WERI-Rb-1 (cell line): ENCODE measurements around the gene PAPOLA.
A peak's percentile ranks its signal among the peaks of the same experiment; 100 is the strongest.

Experiments used
- DNase-seq: peaks from one replicate; pipeline ENCODE4 v3.0.0-alpha.2; 2020
- H3K27ac ChIP-seq: fragments of 250-450 bp; sonication (Bioruptor Pico); 2 replicates; pipeline ENCODE4 v1.5.1; 2020; ENCODE audit warnings: mild to moderate bottlenecking, moderate library complexity
- H3K27me3 ChIP-seq: fragments of 250-450 bp; sonication (Bioruptor Pico); 2 replicates; pipeline ENCODE4 v1.5.1; 2021; ENCODE audit warnings: mild to moderate bottlenecking, low read depth, moderate library complexity; ENCODE audit not compliant: insufficient read depth, severe bottlenecking
- H3K36me3 ChIP-seq: fragments of 250-450 bp; sonication (Bioruptor Pico); 2 replicates; pipeline ENCODE4 v1.5.1; 2020; ENCODE audit warnings: mild to moderate bottlenecking, moderate library complexity
- H3K4me3 ChIP-seq: 2 replicates; pipeline ENCODE4 v1.5.1; 2011; ENCODE audit warnings: low read depth, mild to moderate bottlenecking, control low read depth, low read length
- H3K9me3 ChIP-seq: fragments of 250-450 bp; sonication (Bioruptor Pico); 2 replicates; pipeline ENCODE4 v1.5.1; 2021; ENCODE audit warnings: mild to moderate bottlenecking, moderate library complexity; ENCODE audit not compliant: severe bottlenecking
- TF ChIP-seq, protein P1 (sequence below): IDR thresholded peaks from 2 replicates; pipeline ENCODE4 v1.5.1; 2011; ENCODE audit warnings: low read depth, mild to moderate bottlenecking, control low read depth, inconsistent platforms, low read length

Gene PAPOLA

DNA sequence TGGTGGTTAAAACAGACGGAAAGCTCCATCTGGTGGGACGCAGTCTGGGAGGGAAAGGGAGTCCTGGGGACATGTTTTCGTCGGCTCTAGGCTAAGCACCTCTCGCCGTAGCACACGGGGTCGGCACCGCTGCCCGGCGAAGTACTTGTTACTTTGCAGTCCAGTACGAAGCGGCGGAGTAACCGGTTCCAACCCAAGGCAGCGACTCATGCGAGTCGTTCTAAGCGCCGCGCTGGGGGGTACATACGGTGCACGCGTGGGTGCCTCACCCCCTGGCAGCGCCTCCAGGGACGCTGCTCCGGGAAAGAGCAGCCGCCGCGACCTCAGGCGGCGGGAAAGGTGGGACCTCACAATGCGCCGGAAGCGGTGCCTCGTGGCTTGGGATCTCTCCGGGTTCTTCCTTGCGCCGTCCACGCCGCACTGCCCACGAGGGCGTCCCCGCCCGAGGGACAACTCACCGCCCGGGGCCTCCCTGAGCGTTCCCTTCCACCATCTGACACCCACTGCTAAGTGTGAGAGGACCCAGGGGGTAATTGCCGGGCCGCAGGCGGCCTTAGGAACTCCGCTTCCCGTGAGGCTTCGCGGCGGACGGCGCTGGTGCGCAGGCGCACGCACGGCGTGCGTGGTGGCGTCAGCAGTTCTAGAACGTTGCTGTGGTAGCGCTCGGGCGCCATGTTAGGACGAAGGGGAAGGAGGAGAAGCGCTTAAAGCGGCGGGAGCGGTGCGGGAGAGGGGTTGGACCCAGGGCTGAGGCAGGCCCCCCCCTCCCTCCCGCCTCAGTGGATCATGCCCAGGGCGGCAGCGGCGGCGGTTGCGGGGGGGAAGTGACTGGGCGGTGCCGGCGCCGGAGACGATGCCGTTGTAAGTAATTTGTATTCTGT is at the start of gene PAPOLA:
Gene PAPOLA, plus strand, starts transcription at position 643 of the 881 bp plus-strand sequence. Its CDS starts 211 bp downstream, at position 854.
- H3K27me3 ChIP-seq, result no peaks in the 10 kb centered on the region
- peak within 1 kb of the TSS; percentile 78 for H3K4me3 ChIP-seq
- no peaks in the 10 kb centered on the region for H3K9me3 ChIP-seq
- peak within 1 kb of the TSS; percentile 97 for H3K27ac ChIP-seq
- TF ChIP-seq, protein P1, sequence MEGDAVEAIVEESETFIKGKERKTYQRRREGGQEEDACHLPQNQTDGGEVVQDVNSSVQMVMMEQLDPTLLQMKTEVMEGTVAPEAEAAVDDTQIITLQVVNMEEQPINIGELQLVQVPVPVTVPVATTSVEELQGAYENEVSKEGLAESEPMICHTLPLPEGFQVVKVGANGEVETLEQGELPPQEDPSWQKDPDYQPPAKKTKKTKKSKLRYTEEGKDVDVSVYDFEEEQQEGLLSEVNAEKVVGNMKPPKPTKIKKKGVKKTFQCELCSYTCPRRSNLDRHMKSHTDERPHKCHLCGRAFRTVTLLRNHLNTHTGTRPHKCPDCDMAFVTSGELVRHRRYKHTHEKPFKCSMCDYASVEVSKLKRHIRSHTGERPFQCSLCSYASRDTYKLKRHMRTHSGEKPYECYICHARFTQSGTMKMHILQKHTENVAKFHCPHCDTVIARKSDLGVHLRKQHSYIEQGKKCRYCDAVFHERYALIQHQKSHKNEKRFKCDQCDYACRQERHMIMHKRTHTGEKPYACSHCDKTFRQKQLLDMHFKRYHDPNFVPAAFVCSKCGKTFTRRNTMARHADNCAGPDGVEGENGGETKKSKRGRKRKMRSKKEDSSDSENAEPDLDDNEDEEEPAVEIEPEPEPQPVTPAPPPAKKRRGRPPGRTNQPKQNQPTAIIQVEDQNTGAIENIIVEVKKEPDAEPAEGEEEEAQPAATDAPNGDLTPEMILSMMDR, result peak; percentile 37; the same call in 1 of the 2 replicates
- H3K36me3 ChIP-seq, result peaks cover 28% of the 10 kb centered on the region
- DNase-seq, result peak; percentile 96

DNA sequence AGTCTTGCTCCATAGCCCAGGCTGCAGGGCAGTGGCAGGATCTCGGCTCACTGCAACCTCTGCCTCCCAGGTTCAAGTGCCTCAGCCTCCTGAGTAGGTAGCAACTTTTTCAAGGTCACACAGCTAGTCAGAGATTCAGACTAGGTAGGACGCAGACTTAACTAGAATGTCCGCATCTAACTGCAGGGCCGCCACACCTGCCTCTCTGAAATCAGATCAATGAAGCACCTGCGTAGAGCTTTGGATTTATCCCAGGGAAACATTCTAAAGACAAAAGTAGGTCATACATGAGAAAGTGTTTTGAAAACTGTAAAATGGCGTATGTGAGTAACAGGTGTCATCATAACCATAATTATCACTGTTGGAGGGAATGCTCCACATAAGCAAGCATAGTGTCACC is 49.5 kb upstream of the PAPOLA start:
- H3K27ac ChIP-seq, result no peak overlapping the region
- H3K9me3 ChIP-seq, result no peaks in the 10 kb centered on the region
- H3K27me3 ChIP-seq, result no peaks in the 10 kb centered on the region
- TF ChIP-seq, protein P1, result no peak
- DNase-seq, result no peak
- H3K36me3 ChIP-seq, result no peaks in the 10 kb centered on the region
- H3K4me3 ChIP-seq, result no peak overlapping the region

DNA sequence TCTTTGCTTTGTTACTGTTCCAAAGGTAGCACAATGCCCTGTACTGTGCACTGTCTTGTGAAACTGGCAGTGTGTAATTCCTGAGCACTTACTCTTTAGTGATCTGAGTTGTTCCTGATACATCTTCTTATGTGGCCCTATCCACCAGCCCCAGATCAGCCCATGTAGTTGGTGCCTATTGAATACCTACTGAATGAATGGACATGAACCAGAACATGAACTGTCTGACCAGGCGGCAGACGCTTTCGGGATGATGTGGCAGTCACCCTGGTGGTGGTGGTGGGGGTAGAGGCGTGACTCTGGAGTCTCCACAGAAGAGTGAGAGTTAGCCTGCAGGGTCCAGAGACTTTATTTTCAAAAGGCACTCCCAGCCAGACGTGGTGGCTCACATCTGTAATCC is 46.6 kb upstream of the PAPOLA start:
- Histone ChIP-seq H3K36me3 (no peaks in the 10 kb centered on the region), H3K27me3 (no peaks in the 10 kb centered on the region), H3K4me3 (no peak overlapping the region), H3K27ac (no peak overlapping the region), H3K9me3 (no peaks in the 10 kb centered on the region)
- TF ChIP-seq, protein P1, result no peak
- no peak for DNase-seq

DNA sequence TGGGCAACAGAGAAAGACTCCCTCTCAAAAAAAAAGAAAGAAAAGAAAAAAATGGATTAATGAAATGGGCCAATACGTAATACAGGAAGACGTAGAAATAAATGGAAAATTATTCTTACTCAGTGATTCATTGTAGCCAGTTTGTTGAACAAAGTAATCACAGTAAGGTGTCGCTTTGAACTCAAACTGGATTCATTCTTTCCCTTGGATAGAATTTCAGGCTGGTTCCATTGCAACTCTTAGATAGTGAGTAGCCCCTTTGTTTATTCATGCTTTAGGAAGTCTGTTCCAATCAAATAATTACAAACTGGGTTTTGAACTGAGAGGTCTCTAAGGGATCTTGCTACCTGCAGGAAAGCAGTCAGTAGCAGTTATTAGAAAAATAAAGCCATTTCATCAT is 42.3 kb upstream of the PAPOLA start:
- TF ChIP-seq, protein P1, result no peak
- Histone ChIP-seq H3K36me3 (no peaks in the 10 kb centered on the region), H3K4me3 (no peak overlapping the region), H3K9me3 (no peaks in the 10 kb centered on the region), H3K27me3 (no peaks in the 10 kb centered on the region), H3K27ac (no peak overlapping the region)
- no peak for DNase-seq

DNA sequence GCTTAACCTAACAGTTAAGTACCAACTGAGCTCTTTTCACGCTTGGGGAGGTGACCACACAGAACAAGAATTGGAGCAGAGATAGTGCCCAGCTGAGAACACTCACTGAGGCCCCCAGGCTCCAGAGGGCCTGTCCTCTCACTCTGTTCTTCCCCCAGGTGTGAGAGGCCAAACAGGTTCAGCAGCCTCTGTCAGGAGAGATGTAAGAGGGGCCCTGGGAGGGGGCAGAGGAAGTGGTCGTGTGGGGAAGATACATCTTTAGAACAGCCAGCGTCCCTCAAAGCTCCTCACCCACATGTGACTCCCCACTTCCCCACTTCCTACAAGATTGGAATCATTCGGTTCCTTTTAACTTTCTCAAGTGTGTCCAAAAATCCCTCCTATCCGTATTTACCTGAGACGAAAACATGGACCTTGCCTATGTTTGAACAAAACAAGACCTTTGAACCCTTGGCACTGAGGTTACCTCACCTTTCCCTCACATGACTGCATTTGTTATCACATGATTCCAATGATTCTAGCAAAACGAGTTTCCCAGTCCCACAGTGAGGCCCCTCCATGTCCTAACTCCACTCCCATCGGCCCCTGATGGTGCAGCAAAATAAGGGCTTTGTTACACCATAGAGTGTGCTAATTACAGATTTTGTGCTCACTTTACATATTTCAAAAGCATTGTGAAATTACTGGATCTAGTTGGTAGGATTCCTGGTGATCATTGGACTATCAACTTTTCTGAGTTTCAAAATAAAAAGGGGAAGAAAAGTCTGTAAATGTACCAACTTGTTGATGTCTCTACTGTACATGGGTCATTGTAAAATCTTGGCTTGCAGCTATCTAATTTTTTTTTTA is 40.0 kb upstream of the PAPOLA start:
- H3K9me3 ChIP-seq, result no peaks in the 10 kb centered on the region
- no peak overlapping the region for H3K27ac ChIP-seq
- H3K36me3 ChIP-seq, result no peaks in the 10 kb centered on the region
- no peak for DNase-seq
- H3K4me3 ChIP-seq, result no peak overlapping the region
- H3K27me3 ChIP-seq, result no peaks in the 10 kb centered on the region
- TF ChIP-seq, protein P1, result no peak
